Measurements from ENCODE around the gene GRID2. TPM values are rescaled to one million over a fixed set of nuclear protein-coding genes. Genes with fewer than 3 reads are reported as not detected.

The GRID2 gene
- total and polyA plus RNA-seq, 10 of the 15 experiments (the other 5 are each of a cell fraction or from before 2014, with no cell fraction given), result not detected

- Histone ChIP-seq H2AFZ (ENCODE audit: control insufficient read depth, low read depth, low read length) (no peak overlapping the region), H3K27me3 (replicated peaks in 1 of 2; ENCODE audit: control insufficient read depth in 2 of 2, insufficient read depth in 2 of 2, low read length in 1 of 2) (no peaks in the 10 kb centered on the region), H3K9ac (ENCODE audit: control insufficient read depth, insufficient read depth, low read length) (no peak overlapping the region), H3K36me3 (ENCODE audit: control insufficient read depth in 2 of 2, insufficient read depth in 2 of 2, low read length in 1 of 2) (no peaks in the 10 kb centered on the region), H3K27ac (ENCODE audit: control insufficient read depth, insufficient read depth) (no peak overlapping the region), H3K4me3 (no peak overlapping the region), H3K9me3 (replicated peaks; ENCODE audit: control insufficient read depth, insufficient read depth, low read length) (no peaks in the 10 kb centered on the region), H3K79me2 (ENCODE audit: control insufficient read depth, insufficient read depth, low read length) (no peaks in the 10 kb centered on the region), H3K4me1 (ENCODE audit: control insufficient read depth, insufficient read depth, low read length) (no peaks in the 10 kb centered on the region), H3K4me2 (ENCODE audit: control insufficient read depth, insufficient read depth) (no peak overlapping the region), H4K20me1 (ENCODE audit: control insufficient read depth, insufficient read depth) (no peaks in the 10 kb centered on the region)
- RAD21 ChIA-PET (ENCODE audit: unreplicated experiment), result no interaction called here
- SMC1A ChIA-PET (ENCODE audit: uncharacterized antibody, unreplicated experiment), result no interaction called here
- CTCF ChIA-PET, result no interaction called here
- TF ChIP-seq PML (IDR thresholded peaks at IDR 0.05; ENCODE audit: low read length), result no peak
- no peak for TF ChIP-seq CBX5 (IDR thresholded peaks at IDR 0.05; ENCODE audit: low read depth)
- TF ChIP-seq RCOR1 (conservative IDR thresholded peaks at IDR 0.05; ENCODE audit: low read depth, low read length), result no peak
- no peak for TF ChIP-seq MXI1 (IDR thresholded peaks at IDR 0.05; ENCODE audit: low read depth, low read length)
- TF ChIP-seq PBX3 (IDR thresholded peaks at IDR 0.05; ENCODE audit: insufficient replicate concordance, low read depth, low read length), result no peak
- no peak for TF ChIP-seq ZNF217 (IDR thresholded peaks at IDR 0.05)
- TF ChIP-seq SPI1 (IDR thresholded peaks at IDR 0.05; ENCODE audit: borderline replicate concordance, insufficient read depth, low read depth, low read length), result no peak
- no peak for TF ChIP-seq RELA (IDR thresholded peaks at IDR 0.05; ENCODE audit: borderline replicate concordance, partially characterized antibody)
- TF ChIP-seq ZBTB40 (IDR thresholded peaks at IDR 0.05; ENCODE audit: borderline replicate concordance), result no peak
- no peak for TF ChIP-seq SUZ12 (IDR thresholded peaks at IDR 0.05; ENCODE audit: unreplicated experiment)
- no peak for TF ChIP-seq NR2F1 (conservative IDR thresholded peaks at IDR 0.05)
- TF ChIP-seq SMAD5 (IDR thresholded peaks at IDR 0.05; ENCODE audit: low read depth), result no peak
- no peak for TF ChIP-seq EED (IDR thresholded peaks at IDR 0.05; ENCODE audit: low read depth)
- no peak for TF ChIP-seq NR2C2 (IDR thresholded peaks at IDR 0.05; ENCODE audit: borderline replicate concordance, control insufficient read depth, insufficient read length, low read depth)
- no peak for TF ChIP-seq ZBTB4 (CRISPR knock-in tag; IDR thresholded peaks at IDR 0.05)
- TF ChIP-seq SRF (IDR thresholded peaks at IDR 0.05; ENCODE audit: low read depth in 2 of 2, low read length in 2 of 2), result no peak
- no peak for TF ChIP-seq CHD1 (IDR thresholded peaks at IDR 0.05; ENCODE audit: low read depth, low read length)
- intact Hi-C loops (cut with micrococcal nuclease; ENCODE audit: unreplicated experiment), result no loop called here
- BruUV-seq (replicated peaks), result no TSS peak
- FAIRE-seq (no peak), DNase-seq (ENCODE audit: low read depth, low spot score) (no peak), ATAC-seq (no peak)
- 2% methylated on average over 4 of the region's 4 CpGs for WGBS (ENCODE audit: insufficient coverage, insufficient replicate concordance, low lambda C conversion rate, missing lambda C conversion rate)
- in situ Hi-C loops (cut with MboI), result no loop called here
- POLR2A ChIA-PET, result no interaction called here
These were observed 1191.6 kb downstream of the GRID2 start for GRCh38 chr4:93495346-93495745.

Data from GM12878 (cell line).